Measurements from ENCODE around the gene CZIB. TPM values are rescaled to one million over a fixed set of nuclear protein-coding genes. Genes with fewer than 3 reads are reported as not detected.
A peak's percentile ranks its signal among the peaks of the same experiment; 100 is the strongest.

CZIB gene
- total and polyA plus RNA-seq, 2 of the 13 experiments (the other 11 are each of a cell fraction or from before 2014, with no cell fraction given): 49.2 to 67.0 TPM

- no peak for TF ChIP-seq BRF2 (CRISPR knock-in tag; IDR thresholded peaks at IDR 0.05)
- no peak for TF ChIP-seq ZNF329 (CRISPR knock-in tag; IDR thresholded peaks at IDR 0.05; ENCODE audit: low read depth)
- TF ChIP-seq ARNTL (CRISPR knock-in tag; IDR thresholded peaks at IDR 0.05): peak; percentile 18; the same call in 1 of the 2 replicates
- no peak for TF ChIP-seq ZNF704 (CRISPR knock-in tag; IDR thresholded peaks at IDR 0.05; ENCODE audit: borderline replicate concordance)
- no peak for TF ChIP-seq ISX (CRISPR knock-in tag; conservative IDR thresholded peaks at IDR 0.05)
- TF ChIP-seq KDM5A (IDR thresholded peaks at IDR 0.05; ENCODE audit: borderline replicate concordance, low read length): no peak
- TF ChIP-seq ZNF558 (CRISPR knock-in tag; IDR thresholded peaks at IDR 0.05; ENCODE audit: borderline replicate concordance): no peak
- TF ChIP-seq PHF20 (CRISPR knock-in tag; IDR thresholded peaks at IDR 0.05): no peak
- no peak for TF ChIP-seq ZNF160 (CRISPR knock-in tag; IDR thresholded peaks at IDR 0.05)
- no peak for TF ChIP-seq SCMH1 (CRISPR knock-in tag; IDR thresholded peaks at IDR 0.05; ENCODE audit: borderline replicate concordance)
- no peak for TF ChIP-seq AHDC1 (CRISPR knock-in tag; IDR thresholded peaks at IDR 0.05; ENCODE audit: borderline replicate concordance)
- no peak for TF ChIP-seq ZNF597 (CRISPR knock-in tag; IDR thresholded peaks at IDR 0.05)
- TF ChIP-seq ATF5 (CRISPR knock-in tag; IDR thresholded peaks at IDR 0.05; ENCODE audit: low read depth): no peak
- TF ChIP-seq USF2 (IDR thresholded peaks at IDR 0.05; ENCODE audit: low read depth, low read length): no peak
- TF ChIP-seq USF2 (CRISPR knock-in tag; IDR thresholded peaks at IDR 0.05; ENCODE audit: borderline replicate concordance): no peak
- TF ChIP-seq RAD21 (CRISPR knock-in tag; IDR thresholded peaks at IDR 0.05): peak; percentile 70
Observed at GRCh38 chr1:53176452-53177208, 43.8 kb downstream of the CZIB start (continued).

Measured in HepG2 (cell line).